ENCODE data around the gene ARL6. TPM values are rescaled to one million over a fixed set of nuclear protein-coding genes. Genes with fewer than 3 reads are reported as not detected.

The ARL6 gene
- total and polyA plus RNA-seq, 9 of the 15 experiments (the other 6 are each of a cell fraction or from before 2014, with no cell fraction given) = 0.91 to 2.9 (median 2.3) TPM

- no peak for TF ChIP-seq AFF1 (IDR thresholded peaks at IDR 0.05; ENCODE audit: low read depth in 1 of 2, partially characterized antibody in 2 of 2)
- no peak for TF ChIP-seq MAZ (CRISPR knock-in tag; conservative IDR thresholded peaks at IDR 0.05 in 1 of 2, IDR thresholded peaks at IDR 0.05 in 1 of 2)
- no peak for TF ChIP-seq ZBTB34 (CRISPR knock-in tag; IDR thresholded peaks at IDR 0.05)
- no peak for TF ChIP-seq ZNF589 (CRISPR knock-in tag; IDR thresholded peaks at IDR 0.05; ENCODE audit: low read depth)
- TF ChIP-seq, protein P1, sequence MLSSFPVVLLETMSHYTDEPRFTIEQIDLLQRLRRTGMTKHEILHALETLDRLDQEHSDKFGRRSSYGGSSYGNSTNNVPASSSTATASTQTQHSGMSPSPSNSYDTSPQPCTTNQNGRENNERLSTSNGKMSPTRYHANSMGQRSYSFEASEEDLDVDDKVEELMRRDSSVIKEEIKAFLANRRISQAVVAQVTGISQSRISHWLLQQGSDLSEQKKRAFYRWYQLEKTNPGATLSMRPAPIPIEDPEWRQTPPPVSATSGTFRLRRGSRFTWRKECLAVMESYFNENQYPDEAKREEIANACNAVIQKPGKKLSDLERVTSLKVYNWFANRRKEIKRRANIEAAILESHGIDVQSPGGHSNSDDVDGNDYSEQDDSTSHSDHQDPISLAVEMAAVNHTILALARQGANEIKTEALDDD (IDR thresholded peaks at IDR 0.05) = no peak
- no peak for TF ChIP-seq BDP1 (IDR thresholded peaks at IDR 0.05; ENCODE audit: insufficient read depth, insufficient read length)
- TF ChIP-seq CXXC5 (CRISPR knock-in tag; IDR thresholded peaks at IDR 0.05) = no peak
- no peak for TF ChIP-seq ZNF583 (CRISPR knock-in tag; IDR thresholded peaks at IDR 0.05)
Observed at GRCh38 chr3:97825101-97825500, 60.5 kb downstream of the ARL6 start (continued).
